Sigmoid colon (tissue), 7 donors: ENCODE data around the gene GABRP. TPM values are rescaled to one million over a fixed set of nuclear protein-coding genes. Genes with fewer than 3 reads are reported as not detected.
"Not testable (repeated sequence)": the region's sequence is repeated elsewhere in the genome, so short reads cannot be mapped to it uniquely, and the experiment has no call there.

Experiments used
- DNase-seq: peaks from one replicate; pipeline ENCODE4 v3.0.0-alpha.2; 2019
- H3K27ac ChIP-seq, 4 donors: fragments of 200-600 bp; sonication (generic); one replicate each; pipeline ENCODE4 v1.5.1; 2016 to 2019; ENCODE audit warnings: mild to moderate bottlenecking in 1 of 4
- H3K27me3 ChIP-seq, 3 donors: fragments of 200-600 bp; sonication (generic); one replicate each; pipeline ENCODE4 v1.5.1; 2019; ENCODE audit warnings: mild to moderate bottlenecking in 1 of 3
- H3K36me3 ChIP-seq, 4 donors: fragments of 200-600 bp; sonication (generic); one replicate each; pipeline ENCODE4 v1.5.1; 2016 to 2019
- H3K4me1 ChIP-seq, 4 donors: fragments of 200-600 bp; sonication (generic); one replicate each; pipeline ENCODE4 v1.5.1; 2017 to 2019
- H3K4me3 ChIP-seq, 4 donors: fragments of 200-600 bp; sonication (generic); one replicate each; pipeline ENCODE4 v1.5.1; 2017 to 2019; ENCODE audit warnings: mild to moderate bottlenecking in 2 of 4, moderate library complexity in 1 of 4
- H3K9me3 ChIP-seq, 4 donors: fragments of 200-600 bp in 3 of 4; sonication (generic) in 3 of 4; one replicate each; pipeline versions ENCODE4 v1.5.1 to v1.6.1; 2013 to 2019
- EP300 ChIP-seq, 4 donors: sonication (generic); formaldehyde crosslinking; IDR thresholded peaks; one replicate each; pipeline ENCODE4 v1.6.1; 2017; ENCODE audit warnings: antibody characterized with exemption in 4 of 4
- POLR2A ChIP-seq, 2 donors: fragments of 450-650 bp; IDR thresholded peaks; one replicate each; pipeline ENCODE4 v1.6.1; 2016; ENCODE audit warnings: antibody characterized with exemption in 2 of 2, mild to moderate bottlenecking in 2 of 2, moderate library complexity in 2 of 2
- POLR2AphosphoS5 ChIP-seq, 4 donors: sonication (generic); formaldehyde crosslinking; IDR thresholded peaks; one replicate each; pipeline ENCODE4 v1.6.1; 2017; ENCODE audit warnings: antibody characterized with exemption in 4 of 4
- WGBS, 2 donors: extraction: QIAGEN DNeasy Blood & Tissue Kit; methylation state at CpG; one replicate each; pipeline ENCODE4 v1.1.7; 2013; 5-methylcytosine and 5-hydroxymethylcytosine counted together
- intact Hi-C: fragments of 100-400 bp; cut with DNase I; formaldehyde crosslinking; loops from one replicate; pipeline ENCODE4 v1.15.1; 2023
- polyA plus RNA-seq, 3 donors: library from polyadenylated mRNA; stranded (reverse); fragments of 200-250 nt; gene quantifications; one replicate each; pipeline ENCODE4 v1.2.3, GENCODE V29; 2013
- total RNA-seq, 4 donors: library from RNA; depleted of rRNA; stranded (reverse); fragments of >200 nt; gene quantifications; one replicate each; pipeline ENCODE4 v1.1.0, GENCODE V29; 2016
- TF ChIP-seq, protein P1 (sequence below), 4 experiments: fragments of 450-650 bp in 3 of 4; fragments of 200-600 bp in 1 of 4; IDR thresholded peaks; one replicate each; pipeline ENCODE4 v1.5.1; 2016 to 2019; ENCODE audit warnings: antibody characterized with exemption in 4 of 4, mild to moderate bottlenecking in 3 of 4, moderate library complexity in 2 of 4
- donor health status: healthy with polysubstance abuse.
- donor health status: Bipolar disorder and iron deficiency.
- donor health status: healthy.

Gene GABRP
- total and polyA plus RNA-seq, 7 donors = 1.8 TPM; not detected in 6

DNA sequence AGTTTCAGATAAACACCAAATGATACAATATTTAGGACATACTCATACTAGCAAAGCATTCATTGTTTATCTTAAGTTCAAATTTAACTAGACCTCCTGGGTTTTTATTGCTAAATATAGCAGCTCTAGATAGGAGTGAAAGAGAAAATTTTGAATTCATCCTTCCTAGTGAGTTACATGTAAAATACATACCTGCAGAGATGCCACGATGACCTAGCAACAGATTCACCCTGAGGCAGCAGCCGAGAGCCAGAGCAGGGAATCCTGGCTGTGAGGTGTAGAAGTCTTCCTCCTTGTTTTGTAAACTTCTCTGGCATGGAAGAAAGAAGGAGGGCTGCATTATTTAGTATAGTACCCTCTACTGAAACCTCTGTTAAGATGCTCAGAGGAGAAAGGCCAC, 25.9 kb upstream of the GABRP start:
- DNase-seq = no peak
- intact Hi-C loops = no loop called here
- peak overlapping the region in 3 of 4 donors; percentile 30 to 59 (median 35) for H3K27ac ChIP-seq
- WGBS, 2 donors = 76 to 79% methylated on average over 2 of the region's 2 CpGs
- H3K27me3 ChIP-seq = no peaks in the 10 kb centered on the region
- no peaks in the 10 kb centered on the region for H3K36me3 ChIP-seq
- TF ChIP-seq, protein P1, sequence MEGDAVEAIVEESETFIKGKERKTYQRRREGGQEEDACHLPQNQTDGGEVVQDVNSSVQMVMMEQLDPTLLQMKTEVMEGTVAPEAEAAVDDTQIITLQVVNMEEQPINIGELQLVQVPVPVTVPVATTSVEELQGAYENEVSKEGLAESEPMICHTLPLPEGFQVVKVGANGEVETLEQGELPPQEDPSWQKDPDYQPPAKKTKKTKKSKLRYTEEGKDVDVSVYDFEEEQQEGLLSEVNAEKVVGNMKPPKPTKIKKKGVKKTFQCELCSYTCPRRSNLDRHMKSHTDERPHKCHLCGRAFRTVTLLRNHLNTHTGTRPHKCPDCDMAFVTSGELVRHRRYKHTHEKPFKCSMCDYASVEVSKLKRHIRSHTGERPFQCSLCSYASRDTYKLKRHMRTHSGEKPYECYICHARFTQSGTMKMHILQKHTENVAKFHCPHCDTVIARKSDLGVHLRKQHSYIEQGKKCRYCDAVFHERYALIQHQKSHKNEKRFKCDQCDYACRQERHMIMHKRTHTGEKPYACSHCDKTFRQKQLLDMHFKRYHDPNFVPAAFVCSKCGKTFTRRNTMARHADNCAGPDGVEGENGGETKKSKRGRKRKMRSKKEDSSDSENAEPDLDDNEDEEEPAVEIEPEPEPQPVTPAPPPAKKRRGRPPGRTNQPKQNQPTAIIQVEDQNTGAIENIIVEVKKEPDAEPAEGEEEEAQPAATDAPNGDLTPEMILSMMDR (IDR thresholded peaks at IDR 0.05) = no peak
- TF ChIP-seq POLR2AphosphoS5 (IDR thresholded peaks at IDR 0.05) = no peak
- TF ChIP-seq POLR2A (IDR thresholded peaks at IDR 0.05) = no peak
- TF ChIP-seq EP300 (IDR thresholded peaks at IDR 0.05) = no peak
- H3K4me3 ChIP-seq = no peak overlapping the region
- H3K9me3 ChIP-seq = no peaks in the 10 kb centered on the region
- peaks cover 0 to 28% (median 24%) of the 10 kb centered on the region in 4 donors for H3K4me1 ChIP-seq

DNA sequence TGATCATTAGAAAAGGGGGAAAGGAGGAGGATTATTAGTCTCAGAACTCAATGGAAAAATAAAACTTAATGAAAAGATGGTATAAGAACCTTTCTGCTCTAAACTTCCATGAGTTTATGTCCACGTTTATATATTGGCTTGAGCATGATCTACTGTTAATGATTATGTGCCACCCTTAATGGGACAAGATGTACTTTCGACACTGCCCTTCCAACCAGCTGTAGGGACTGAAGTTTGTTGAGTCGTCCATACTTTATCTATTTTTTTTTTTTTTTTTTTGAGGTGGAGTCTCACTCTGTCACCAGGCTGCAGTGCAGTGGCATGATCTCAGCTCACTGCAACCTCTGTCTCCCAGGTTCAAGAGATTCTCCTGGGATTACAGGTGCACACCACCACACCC, 25.0 kb upstream of the GABRP start:
- Histone ChIP-seq H3K4me1 (peaks cover 0 to 26% (median 24%) of the 10 kb centered on the region in 4 donors), H3K27ac (no peak overlapping the region), H3K27me3 (no peaks in the 10 kb centered on the region), H3K9me3 (no peaks in the 10 kb centered on the region), H3K4me3 (no peak overlapping the region), H3K36me3 (no peaks in the 10 kb centered on the region)
- intact Hi-C loops = no loop called here
- DNase-seq = no peak
- WGBS, 2 donors = 74 to 82% methylated on average over 3 of the region's 3 CpGs
- TF ChIP-seq POLR2A (IDR thresholded peaks at IDR 0.05) (no peak), EP300 (IDR thresholded peaks at IDR 0.05) (no peak), POLR2AphosphoS5 (IDR thresholded peaks at IDR 0.05) (no peak)
- TF ChIP-seq, protein P1 (IDR thresholded peaks at IDR 0.05) = no peak

DNA sequence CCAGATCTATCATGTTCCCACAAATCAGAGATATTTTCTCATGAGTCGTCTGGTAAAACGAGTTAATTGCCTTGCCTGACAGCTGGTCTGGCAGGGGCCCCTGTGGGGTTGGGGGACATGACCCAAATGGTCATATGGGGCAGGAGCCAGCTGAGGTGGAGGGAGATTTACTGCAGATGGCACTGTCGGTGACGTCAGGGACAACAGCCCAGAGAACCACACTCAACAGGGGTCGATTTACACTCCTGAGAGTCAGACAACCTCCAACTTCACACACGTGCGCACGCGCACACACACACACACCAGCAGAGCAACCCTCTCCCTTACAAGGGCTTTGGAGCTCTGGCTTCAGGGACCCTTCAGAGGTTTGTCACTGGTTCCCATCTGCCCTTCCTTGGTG, 23.4 kb upstream of the GABRP start:
- intact Hi-C loops = no loop called here
- Histone ChIP-seq H3K27ac (no peak overlapping the region), H3K36me3 (no peaks in the 10 kb centered on the region), H3K27me3 (no peaks in the 10 kb centered on the region), H3K4me1 (peaks cover 0 to 26% (median 24%) of the 10 kb centered on the region in 4 donors), H3K4me3 (no peak overlapping the region), H3K9me3 (no peaks in the 10 kb centered on the region)
- no peak for DNase-seq
- WGBS, 2 donors = 79 to 80% methylated on average over 9 of the region's 9 CpGs
- TF ChIP-seq EP300 (IDR thresholded peaks at IDR 0.05) = no peak
- TF ChIP-seq POLR2A (IDR thresholded peaks at IDR 0.05) = no peak
- TF ChIP-seq, protein P1 (IDR thresholded peaks at IDR 0.05) = no peak
- TF ChIP-seq POLR2AphosphoS5 (IDR thresholded peaks at IDR 0.05) = no peak

DNA sequence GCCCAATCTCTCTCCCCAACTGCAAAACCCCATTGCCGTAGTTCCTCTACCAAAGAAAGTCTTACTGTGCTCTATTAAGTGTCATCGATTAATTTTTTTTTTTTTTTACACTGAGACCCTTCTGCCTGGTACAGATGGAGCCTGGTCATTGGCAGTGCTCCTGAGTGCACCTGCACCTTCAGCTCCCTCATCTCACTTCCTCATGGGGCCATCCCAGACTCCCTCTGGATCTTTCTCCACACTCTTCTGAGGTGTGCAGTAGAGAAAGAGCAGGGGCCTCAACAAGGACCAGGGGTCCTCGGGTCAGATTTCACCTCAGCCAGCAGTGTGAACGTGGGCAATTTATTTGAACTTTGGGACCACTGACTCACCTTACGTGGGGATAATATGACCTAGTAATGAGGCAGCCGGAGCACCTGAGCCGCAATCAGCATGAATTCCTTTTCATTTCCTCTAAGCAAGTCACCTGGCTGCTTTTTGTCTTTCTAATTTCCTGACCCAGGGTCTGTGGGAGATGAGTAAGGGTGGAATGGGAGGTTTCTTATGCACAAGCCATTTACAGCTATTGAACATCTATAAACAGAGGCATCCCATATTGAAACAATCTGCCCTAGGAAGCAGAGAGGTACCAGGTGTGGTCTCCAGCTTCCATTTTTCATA, 22.3 kb upstream of the GABRP start:
- Histone ChIP-seq H3K36me3 (no peaks in the 10 kb centered on the region), H3K4me3 (no peak overlapping the region), H3K9me3 (no peaks in the 10 kb centered on the region), H3K4me1 (peaks cover 0 to 23% (median 19%) of the 10 kb centered on the region in 4 donors), H3K27ac (no peak overlapping the region), H3K27me3 (no peaks in the 10 kb centered on the region)
- DNase-seq = no peak
- TF ChIP-seq POLR2A (IDR thresholded peaks at IDR 0.05) (no peak), EP300 (IDR thresholded peaks at IDR 0.05) (no peak), POLR2AphosphoS5 (IDR thresholded peaks at IDR 0.05) (no peak)
- TF ChIP-seq, protein P1 (IDR thresholded peaks at IDR 0.05) = no peak
- intact Hi-C loops = no loop called here
- WGBS, 2 donors = 87 to 88% methylated on average over 7 of the region's 7 CpGs

DNA sequence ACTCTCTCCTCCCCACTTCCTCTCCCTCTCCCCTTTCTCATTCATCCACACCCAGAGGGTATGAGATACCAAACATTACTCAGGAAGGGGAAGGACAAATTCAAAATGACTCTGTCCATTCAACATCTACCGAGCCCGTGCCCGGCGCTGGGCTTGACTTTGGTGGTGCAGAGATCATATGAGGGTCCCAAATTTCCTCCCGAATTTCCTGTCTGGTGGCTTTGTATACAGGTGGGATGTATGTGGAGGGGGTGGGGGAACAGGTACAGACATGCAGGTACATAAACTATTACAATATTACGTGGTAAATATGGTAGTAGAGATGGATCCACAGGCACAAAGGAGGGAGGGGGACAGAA, 21.8 kb upstream of the GABRP start:
- intact Hi-C loops = no loop called here

DNA sequence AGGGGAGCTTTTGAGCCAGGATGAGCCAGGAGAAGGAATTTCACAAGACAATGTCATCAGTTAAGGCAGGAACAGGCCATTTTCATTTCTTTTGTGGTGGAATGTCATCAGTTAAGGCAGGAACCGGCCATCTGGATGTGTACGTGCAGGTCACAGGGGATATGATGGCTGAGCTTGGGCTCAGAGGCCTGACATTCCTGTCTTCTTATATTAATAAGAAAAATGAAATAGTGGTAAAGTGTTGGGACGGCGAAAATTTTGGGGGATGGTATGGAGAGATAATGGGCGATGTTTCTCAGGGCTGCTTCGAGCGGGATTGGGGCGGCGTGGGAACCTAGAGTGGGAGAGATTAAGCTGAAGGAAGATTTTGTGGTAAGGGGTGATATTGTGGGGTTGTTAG, 21.2 kb upstream of the GABRP start:
- WGBS, 2 donors = 95 to 97% methylated on average over 9 of the region's 9 CpGs
- H3K27me3 ChIP-seq, H3K36me3 ChIP-seq: not testable (repeated sequence)

More for the DNA sequence above, 21.8 kb upstream of the GABRP start:
- H3K4me1 ChIP-seq = peaks cover 0 to 19% (median 14%) of the 10 kb centered on the region in 4 donors
- H3K4me3 ChIP-seq = no peak overlapping the region
- H3K27me3 ChIP-seq = no peaks in the 10 kb centered on the region
- DNase-seq = no peak
- no peak for TF ChIP-seq POLR2AphosphoS5 (IDR thresholded peaks at IDR 0.05)
- TF ChIP-seq EP300 (IDR thresholded peaks at IDR 0.05) = no peak
- TF ChIP-seq POLR2A (IDR thresholded peaks at IDR 0.05) = no peak
- TF ChIP-seq, protein P1 (IDR thresholded peaks at IDR 0.05) = no peak
- WGBS, 2 donors = 90 to 92% methylated on average over 6 of the region's 6 CpGs
- H3K9me3 ChIP-seq = no peaks in the 10 kb centered on the region
- H3K36me3 ChIP-seq = no peaks in the 10 kb centered on the region
- no peak overlapping the region for H3K27ac ChIP-seq

DNA sequence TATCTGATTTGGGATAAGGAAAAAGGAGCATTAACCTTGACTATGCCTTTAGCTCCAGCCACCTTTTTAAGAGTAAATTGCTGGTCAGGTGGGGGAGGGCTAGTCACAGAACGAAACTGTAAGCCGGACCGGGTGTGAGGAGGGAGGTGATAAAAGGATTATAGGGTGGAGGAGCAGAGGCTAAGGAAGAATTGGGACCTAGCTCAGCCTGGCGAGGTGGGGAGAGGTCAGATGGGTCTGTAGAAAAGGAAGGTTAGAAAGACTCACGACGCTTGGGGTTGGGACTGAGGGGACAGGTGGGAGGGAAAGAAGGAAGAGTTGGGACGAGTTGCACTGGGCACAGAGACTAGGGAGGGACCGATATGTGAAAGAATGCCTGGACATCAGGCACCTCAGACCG, 17.7 kb upstream of the GABRP start:
- H3K4me1 ChIP-seq, DNase-seq, H3K9me3 ChIP-seq, intact Hi-C loops, H3K27me3 ChIP-seq, H3K4me3 ChIP-seq, H3K36me3 ChIP-seq, H3K27ac ChIP-seq: not testable (repeated sequence)
- WGBS, 2 donors = 76 to 81% methylated on average over 9 of the region's 9 CpGs

More for the DNA sequence above, 21.2 kb upstream of the GABRP start:
- H3K9me3 ChIP-seq, DNase-seq, H3K4me3 ChIP-seq, H3K27ac ChIP-seq, intact Hi-C loops: not testable (repeated sequence)
- peaks cover 0 to 13% (median 8%) of the 10 kb centered on the region in 4 donors for H3K4me1 ChIP-seq
